Measurements from ENCODE around the gene CISD3.
"Not testable (repeated sequence)": the region's sequence is repeated elsewhere in the genome, so short reads cannot be mapped to it uniquely, and the experiment has no call there.

Gene CISD3

GRCh38 chr17:38709104-38709820, 20.9 kb upstream of the CISD3 start:
- no peak for DNase-seq

GRCh38 chr17:38709864-38710603, 20.1 kb upstream of the CISD3 start:
- no peak for DNase-seq

GRCh38 chr17:38710604-38710962, 19.6 kb upstream of the CISD3 start:
- DNase-seq: no peak

GRCh38 chr17:38710985-38711384, 19.2 kb upstream of the CISD3 start:
- DNase-seq: no peak

- no peak for DNase-seq
Observed at GRCh38 chr17:38711792-38712571, 18.2 kb upstream of the CISD3 start.

GRCh38 chr17:38712593-38712992, 17.5 kb upstream of the CISD3 start:
- no peak for DNase-seq

- DNase-seq: no peak
Observed at GRCh38 chr17:38713456-38714075, 16.6 kb upstream of the CISD3 start.

- DNase-seq: no peak
Observed at GRCh38 chr17:38715216-38715943, 14.8 kb upstream of the CISD3 start.

GRCh38 chr17:38716368-38717005, 13.7 kb upstream of the CISD3 start:
- DNase-seq: no peak

GRCh38 chr17:38717139-38717745, 12.9 kb upstream of the CISD3 start:
- no peak for DNase-seq

GRCh38 chr17:38719289-38719942, 10.7 kb upstream of the CISD3 start:
- DNase-seq: no peak

GRCh38 chr17:38719943-38720641, 10.0 kb upstream of the CISD3 start:
- DNase-seq: no peak

- DNase-seq: no peak
Observed at GRCh38 chr17:38720941-38721340, 9.2 kb upstream of the CISD3 start.

- DNase-seq: no peak
Observed at GRCh38 chr17:38721802-38722201, 8.3 kb upstream of the CISD3 start.

GRCh38 chr17:38724337-38724988, 5.7 kb upstream of the CISD3 start:
- no peak for DNase-seq

- DNase-seq: no peak
Observed at GRCh38 chr17:38725066-38725465, 5.1 kb upstream of the CISD3 start.

- not testable (repeated sequence) for DNase-seq
Observed at GRCh38 chr17:38726145-38726544, 4.0 kb upstream of the CISD3 start.

- peak; percentile 90 for DNase-seq
Observed at GRCh38 chr17:38727736-38728135, 2.4 kb upstream of the CISD3 start.

- peak; percentile 65 for DNase-seq
Observed at GRCh38 chr17:38728290-38728831, 1.8 kb upstream of the CISD3 start.
